Measurements from ENCODE around the gene IFNW1.

GRCh38 chr9:21110708-21111576 is 30.7 kb downstream of the IFNW1 start:
- TF ChIP-seq EZH2 (IDR thresholded peaks at IDR 0.05; ENCODE audit: insufficient read depth, poor library complexity, severe bottlenecking): no peak
- no peak for TF ChIP-seq EZH2phosphoT487 (IDR thresholded peaks at IDR 0.05; ENCODE audit: insufficient read depth, low read depth)
